ENCODE measurements around the gene IFT81.
"Not testable (repeated sequence)": the region's sequence is repeated elsewhere in the genome, so short reads cannot be mapped to it uniquely, and the experiment has no call there.

IFT81 gene

DNA sequence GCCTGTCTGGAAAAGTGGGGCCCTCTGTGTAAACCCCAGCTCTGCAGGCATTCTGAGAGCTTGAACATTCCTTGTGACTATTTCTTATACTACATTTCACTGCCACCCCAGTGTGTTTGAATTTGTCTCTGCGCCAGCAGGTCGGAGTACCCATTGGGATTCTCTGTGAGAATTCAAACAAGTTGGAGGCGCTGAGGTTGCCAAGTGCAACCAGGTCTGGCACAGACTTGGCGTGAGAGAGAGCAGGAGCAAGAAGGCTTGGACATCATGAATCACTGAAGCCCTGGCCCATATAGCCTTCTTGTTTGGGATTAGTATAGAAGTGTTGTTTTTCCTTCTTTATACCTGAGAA is 123.9 kb downstream of the IFT81 start:
- DNase-seq: no peak

DNA sequence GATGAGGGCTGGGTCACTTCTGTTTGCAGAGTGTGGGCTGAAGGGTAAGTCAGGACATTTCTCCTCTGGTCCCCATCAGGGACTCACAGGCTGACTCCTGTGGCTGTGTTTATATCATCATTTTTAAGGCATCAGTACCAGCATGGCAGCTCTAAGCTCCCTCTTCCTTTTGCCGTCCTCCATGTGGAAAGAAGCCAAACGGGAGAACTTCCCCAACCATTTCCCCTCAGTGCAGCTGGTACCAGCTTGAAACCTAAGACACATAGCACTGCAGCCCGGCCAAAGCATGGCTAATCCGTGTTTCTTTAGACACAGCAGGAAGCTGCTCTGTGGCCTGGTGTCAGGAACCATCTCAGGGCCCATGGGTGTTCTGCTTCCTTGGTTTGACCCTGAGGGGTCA is 124.9 kb downstream of the IFT81 start:
- no peak for DNase-seq

DNA sequence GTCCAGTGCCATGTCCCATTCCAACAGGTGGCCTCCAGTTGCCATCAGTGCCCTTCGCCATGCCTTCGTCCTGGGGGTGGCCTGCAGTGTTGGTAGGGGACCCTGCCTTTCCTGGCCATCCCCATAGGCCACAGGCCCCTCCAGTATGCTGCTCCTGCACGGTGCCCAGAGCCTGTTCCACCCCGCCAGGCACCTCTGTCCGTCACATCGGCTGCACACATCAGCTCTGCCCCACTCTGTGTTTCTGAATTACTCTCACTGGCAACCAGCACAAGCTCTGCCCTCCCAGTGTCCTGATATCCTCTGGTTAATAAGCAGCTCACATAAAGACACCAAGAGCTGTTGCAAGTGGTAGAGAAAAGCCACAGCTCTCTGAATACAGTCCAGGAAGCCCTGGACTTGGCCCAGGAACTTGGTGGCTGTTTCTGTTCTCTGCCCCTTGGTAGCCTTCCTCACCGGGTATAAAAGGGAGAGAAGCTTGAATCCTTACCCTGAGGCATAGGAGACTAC is 125.6 kb downstream of the IFT81 start:
- no peak for DNase-seq

DNA sequence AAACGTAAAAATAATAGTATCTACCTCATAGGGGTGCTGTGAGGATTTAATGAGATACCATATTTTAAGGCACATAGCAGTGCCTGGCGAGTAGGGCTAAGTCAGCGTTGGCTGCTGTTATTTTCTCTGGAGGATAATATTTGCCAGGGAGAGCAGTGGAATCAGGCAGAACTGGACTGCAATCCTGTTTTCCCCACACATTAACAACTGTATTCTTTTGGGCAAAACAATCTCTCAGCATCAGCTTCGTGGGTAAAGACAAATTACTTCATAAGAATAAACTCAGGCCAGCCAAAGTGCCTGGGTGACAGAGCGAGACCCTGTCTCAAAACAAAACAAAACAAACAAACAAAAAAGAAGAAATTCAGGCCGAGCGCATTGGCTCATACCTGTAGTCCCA is 127.2 kb downstream of the IFT81 start:
- DNase-seq: no peak

DNA sequence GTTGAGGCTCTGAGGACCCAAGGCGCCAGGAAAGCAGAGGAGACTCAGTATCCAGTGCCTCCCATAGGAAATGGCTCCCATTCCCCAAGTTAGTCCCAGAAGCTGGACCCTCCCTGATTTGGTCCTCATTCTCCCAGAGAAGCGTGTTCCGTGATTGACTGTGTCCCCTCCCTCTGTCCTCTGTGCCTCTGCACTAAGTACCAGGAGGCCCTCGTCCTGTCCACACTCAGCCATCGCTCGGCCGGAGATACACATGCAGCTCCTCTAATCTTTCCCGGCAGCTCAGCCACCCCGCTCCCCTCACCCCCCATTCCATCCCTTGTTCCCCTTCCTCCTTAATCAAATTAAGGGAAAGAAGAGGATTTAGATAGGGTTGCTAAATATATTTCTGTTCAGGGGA is 128.6 kb downstream of the IFT81 start:
- DNase-seq: no peak

DNA sequence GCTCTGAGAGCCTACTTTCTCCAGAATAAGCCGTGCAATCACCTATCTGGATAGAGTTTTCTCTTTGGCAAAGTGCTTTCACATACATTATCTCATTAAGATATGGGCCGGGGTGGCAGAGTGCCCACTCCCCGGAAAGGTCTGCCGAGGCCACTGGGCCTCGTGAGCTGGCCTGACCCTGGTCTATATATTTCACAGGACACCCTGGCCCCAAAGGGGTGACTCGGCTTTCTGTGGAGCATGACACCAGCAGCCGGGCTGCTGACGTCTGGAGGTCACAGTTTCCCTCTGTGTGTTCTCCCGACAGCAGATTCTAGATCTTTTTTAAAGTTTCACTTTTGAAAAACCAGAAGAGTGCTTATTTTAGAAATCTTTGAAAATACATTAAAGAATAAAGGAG is 129.0 kb downstream of the IFT81 start:
- DNase-seq: no peak

DNA sequence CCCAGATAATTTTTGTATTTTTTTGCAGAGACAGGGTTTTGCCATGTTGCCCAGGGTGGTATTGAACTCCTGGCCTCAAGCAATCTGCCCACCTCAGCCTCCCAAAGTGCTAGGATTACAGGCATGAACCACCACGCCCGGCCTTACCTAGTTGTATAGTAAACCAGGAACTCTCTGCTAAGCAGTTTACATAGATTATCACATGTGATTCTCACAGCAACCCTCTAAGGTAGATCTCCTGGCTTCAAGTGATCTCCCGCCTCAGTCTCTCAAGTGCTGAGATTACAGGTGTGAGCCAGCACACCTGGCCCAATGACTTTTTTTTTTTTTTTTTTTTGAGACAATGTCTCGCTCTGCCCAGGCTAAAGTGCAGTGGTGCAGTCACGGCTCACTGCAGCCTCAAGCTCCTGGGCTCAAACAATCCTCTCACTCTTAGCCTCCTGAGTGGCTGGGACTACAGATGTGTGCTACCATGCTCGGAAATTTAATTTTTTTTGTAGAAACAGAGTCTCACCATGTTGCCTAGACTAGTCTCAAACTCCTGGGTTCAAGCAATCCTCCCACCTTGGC is 130.9 kb downstream of the IFT81 start:
- no peak for DNase-seq

DNA sequence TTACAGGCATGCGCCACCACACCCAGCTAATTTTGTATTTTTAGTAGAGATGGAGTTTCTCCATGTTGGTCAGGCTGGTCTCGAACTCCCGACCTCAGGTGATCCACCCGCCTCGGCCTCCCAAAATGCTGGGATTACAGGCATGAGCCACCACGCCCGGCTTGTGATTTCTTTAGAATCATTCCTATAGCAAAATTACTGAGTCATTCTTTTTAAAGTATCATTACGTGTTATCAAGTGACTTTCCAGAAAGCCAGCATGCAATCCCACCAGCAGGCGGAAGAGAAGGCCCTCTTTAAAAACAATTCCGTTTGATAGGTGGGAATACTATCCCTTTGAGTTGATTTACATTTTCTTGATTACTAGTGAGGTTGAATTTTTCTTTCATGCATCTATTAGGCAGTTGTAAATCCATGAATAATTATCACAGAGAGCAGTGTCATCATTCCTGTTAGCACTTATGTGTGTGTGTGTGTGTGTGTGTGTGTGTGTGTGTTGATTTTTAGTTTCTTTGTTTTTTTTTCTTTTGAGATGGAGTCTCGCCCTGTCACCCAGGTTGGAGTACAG is 131.8 kb downstream of the IFT81 start:
- not testable (repeated sequence) for DNase-seq

DNA sequence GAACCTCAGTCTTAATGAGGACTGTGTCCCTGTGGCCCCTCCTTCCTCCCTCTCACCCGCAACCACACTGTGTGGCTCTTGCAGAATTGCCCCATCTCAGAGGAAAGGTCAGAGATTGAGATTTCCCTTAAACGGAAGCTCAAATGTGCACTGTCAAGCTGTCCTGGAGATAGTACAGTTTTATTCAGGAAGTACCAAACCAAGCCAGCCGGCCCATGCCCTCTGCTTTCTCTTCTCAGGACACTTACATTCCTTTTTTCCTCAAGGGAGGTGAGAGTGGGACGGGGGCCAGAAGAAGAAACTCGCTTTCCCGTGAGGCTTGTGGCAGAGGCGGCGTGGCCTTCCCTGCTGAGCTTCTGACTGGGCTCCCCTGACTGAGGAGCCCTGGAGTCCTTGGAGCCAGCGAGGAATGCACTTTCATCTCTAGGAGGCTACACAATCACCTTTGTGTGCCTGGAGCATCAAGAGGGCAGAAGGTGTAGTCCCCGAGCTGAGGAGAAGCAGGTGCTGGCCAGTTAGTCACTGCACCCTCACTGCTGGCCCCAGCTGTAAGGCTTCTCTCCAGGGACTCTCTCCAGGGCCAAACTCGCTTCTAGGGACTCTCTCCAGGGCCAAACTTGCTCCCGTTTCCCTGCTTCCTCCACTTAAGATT is 132.7 kb downstream of the IFT81 start:
- no peak for DNase-seq

DNA sequence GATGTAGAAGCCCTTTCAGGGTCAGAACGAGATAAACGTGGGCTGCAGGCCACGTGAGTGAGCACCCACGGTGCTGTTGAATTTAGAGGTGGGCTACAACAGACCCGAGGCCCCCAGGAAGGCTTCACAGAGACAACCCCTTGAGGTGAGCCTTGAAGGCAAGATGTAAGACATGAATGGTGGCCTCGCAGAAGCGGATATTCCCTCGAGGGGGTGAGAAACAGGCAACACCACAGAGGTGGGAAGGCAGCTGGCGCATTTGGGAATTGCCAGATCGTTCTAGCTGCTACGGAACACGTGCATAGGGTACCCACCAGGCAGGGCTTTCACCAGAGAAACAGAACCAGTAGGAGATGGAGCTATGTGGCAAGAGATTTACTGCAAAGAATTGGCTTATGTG is 134.3 kb downstream of the IFT81 start:
- DNase-seq: no peak

DNA sequence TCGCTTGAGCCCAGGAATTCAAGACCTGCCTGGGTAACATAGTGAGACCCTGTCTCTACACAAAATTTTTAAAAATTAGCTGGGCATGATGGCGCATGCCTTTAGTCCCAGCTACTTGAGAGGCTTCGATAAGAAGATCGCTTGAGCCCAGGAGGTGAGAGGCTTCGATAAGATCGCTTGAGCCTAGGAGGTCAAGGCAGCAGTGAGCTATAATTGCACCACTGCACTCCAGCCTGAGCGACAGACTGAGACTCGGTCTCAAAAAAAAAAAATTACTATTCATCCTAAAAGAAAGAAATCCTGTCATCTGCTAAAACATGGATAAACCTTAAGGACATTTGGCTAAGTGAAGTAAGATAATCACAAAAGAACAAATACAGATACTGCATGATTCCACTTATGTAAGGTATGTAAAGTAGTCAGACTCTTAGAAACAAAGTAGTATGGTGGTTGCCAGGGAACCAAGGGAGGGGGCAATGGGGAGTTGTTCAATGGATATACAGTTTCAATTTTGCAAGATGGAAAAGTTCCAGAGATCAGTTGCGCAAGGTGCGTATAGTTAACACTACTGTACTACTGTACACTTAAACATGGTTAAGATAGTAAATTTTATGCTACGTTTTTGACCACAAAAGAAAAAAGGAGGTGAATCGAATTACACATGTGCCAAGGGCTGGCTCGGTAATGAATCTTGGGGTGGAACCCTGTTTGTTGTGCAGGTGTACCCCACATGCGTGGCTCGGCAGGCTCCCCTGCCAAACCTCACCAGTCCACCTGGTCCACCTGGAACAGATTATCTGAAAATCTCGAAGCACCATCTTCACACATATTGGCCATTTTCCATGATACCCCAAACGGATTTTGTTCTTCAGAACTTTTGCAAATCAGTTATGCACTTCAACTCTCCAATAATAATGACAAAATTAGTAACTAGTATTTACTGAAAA is 138.6 kb downstream of the IFT81 start:
- no peak for DNase-seq

DNA sequence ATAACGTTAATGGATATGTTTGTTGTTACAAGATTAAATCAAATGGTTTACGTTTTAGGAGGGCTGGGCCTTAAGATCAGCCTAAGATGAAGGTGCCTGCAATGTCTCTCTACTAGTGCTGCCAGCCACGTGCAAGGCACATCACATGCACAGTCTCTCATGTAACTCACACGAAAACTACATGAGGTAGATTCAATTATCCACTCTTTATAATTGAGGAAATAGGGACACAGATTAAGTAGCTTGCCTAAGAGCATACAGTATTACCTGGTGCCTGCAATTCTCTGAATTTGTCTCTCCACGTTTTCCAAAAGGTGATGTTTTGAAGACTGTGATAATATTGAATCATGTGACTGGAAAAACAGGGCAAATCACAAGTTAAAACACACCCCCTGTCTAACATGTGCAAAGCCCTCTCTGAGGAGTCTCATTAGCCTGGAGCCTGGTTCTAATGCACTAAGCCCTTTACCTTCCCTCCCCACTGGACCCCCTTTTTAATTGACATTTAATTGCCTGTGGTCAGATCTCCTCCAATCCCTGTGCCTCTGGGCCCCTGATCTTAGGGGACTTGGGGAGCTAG is 142.3 kb downstream of the IFT81 start:
- DNase-seq: no peak

DNA sequence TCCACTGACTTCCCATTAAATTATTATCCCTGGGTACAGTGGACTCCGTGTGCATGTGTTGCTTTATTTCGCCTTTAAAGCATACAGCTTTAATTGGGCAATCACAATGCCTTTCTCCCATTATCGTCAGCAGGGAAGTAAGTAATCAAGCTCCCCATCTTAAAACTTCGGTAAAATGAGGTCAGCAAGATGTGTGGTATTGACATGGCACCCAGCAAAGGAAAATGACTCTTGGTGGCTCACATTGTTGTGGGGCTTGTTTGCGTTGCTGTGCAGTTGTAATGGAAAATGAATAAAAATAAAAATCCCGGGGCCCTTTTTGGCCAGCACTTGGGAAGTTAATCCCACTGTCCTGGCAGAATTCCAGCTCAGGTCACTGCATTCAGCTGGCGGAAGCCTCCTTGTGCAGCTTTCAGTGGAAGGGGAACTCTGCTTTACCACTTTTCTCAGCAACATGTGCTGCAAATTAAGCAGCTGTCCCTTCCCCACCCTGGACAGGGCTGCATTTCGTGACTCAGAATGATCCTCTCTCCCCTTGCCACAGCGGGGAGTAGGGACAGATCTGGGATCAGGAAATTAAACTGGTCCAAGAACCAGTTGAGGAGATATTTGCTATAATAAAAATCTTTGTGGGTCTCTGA is 142.9 kb downstream of the IFT81 start:
- no peak for DNase-seq
